HG03095 (cell line): ENCODE data around the gene DENND1A.

Experiments used
- ATAC-seq: cut with Tn5 transposase; IDR thresholded peaks from one replicate; pipeline ENCODE4 v1.9.1; 2021; ENCODE audit warnings: moderate library complexity; ENCODE audit not compliant: unreplicated experiment

DENND1A gene

GRCh38 chr9:123660691-123661466 is 269.0 kb downstream of the DENND1A start:
- ATAC-seq: no peak

GRCh38 chr9:123659358-123659757 is 270.6 kb downstream of the DENND1A start:
- no peak for ATAC-seq

- no peak for ATAC-seq
These were observed 271.1 kb downstream of the DENND1A start for GRCh38 chr9:123658792-123659191.

GRCh38 chr9:123657941-123658340 is 272.0 kb downstream of the DENND1A start:
- no peak for ATAC-seq

GRCh38 chr9:123657099-123657498 is 272.8 kb downstream of the DENND1A start:
- ATAC-seq: no peak

GRCh38 chr9:123656565-123656964 is 273.4 kb downstream of the DENND1A start:
- ATAC-seq: no peak

GRCh38 chr9:123655681-123656423 is 274.1 kb downstream of the DENND1A start:
- no peak for ATAC-seq

- ATAC-seq: no peak
These were observed 274.8 kb downstream of the DENND1A start for GRCh38 chr9:123654994-123655637.

- no peak for ATAC-seq
These were observed 275.5 kb downstream of the DENND1A start for GRCh38 chr9:123654218-123654993.

- no peak for ATAC-seq
These were observed 277.5 kb downstream of the DENND1A start for GRCh38 chr9:123652416-123652815.

- ATAC-seq: no peak
These were observed 278.1 kb downstream of the DENND1A start for GRCh38 chr9:123651871-123652270.

- no peak for ATAC-seq
These were observed 278.7 kb downstream of the DENND1A start for GRCh38 chr9:123651273-123651672.

- ATAC-seq: no peak
These were observed 280.0 kb downstream of the DENND1A start for GRCh38 chr9:123649909-123650308.

GRCh38 chr9:123647145-123647544 is 282.8 kb downstream of the DENND1A start:
- ATAC-seq: no peak

GRCh38 chr9:123645762-123646161 is 284.2 kb downstream of the DENND1A start:
- no peak for ATAC-seq

GRCh38 chr9:123645126-123645525 is 284.8 kb downstream of the DENND1A start:
- ATAC-seq: no peak

- no peak for ATAC-seq
These were observed 286.4 kb downstream of the DENND1A start for GRCh38 chr9:123643518-123643917.

- ATAC-seq: no peak
These were observed 287.3 kb downstream of the DENND1A start for GRCh38 chr9:123642291-123643278.

GRCh38 chr9:123640792-123641222 is 289.1 kb downstream of the DENND1A start:
- ATAC-seq: no peak

GRCh38 chr9:123639743-123640142 is 290.2 kb downstream of the DENND1A start:
- ATAC-seq: no peak
